HG02678 (cell line): Measurements from ENCODE around the gene TRAK2.

Source experiments
- ATAC-seq: cut with Tn5 transposase; IDR thresholded peaks from one replicate; pipeline ENCODE4 v1.9.1; 2021; ENCODE audit warnings: mild to moderate bottlenecking, moderate library complexity; ENCODE audit not compliant: unreplicated experiment

TRAK2 gene

DNA sequence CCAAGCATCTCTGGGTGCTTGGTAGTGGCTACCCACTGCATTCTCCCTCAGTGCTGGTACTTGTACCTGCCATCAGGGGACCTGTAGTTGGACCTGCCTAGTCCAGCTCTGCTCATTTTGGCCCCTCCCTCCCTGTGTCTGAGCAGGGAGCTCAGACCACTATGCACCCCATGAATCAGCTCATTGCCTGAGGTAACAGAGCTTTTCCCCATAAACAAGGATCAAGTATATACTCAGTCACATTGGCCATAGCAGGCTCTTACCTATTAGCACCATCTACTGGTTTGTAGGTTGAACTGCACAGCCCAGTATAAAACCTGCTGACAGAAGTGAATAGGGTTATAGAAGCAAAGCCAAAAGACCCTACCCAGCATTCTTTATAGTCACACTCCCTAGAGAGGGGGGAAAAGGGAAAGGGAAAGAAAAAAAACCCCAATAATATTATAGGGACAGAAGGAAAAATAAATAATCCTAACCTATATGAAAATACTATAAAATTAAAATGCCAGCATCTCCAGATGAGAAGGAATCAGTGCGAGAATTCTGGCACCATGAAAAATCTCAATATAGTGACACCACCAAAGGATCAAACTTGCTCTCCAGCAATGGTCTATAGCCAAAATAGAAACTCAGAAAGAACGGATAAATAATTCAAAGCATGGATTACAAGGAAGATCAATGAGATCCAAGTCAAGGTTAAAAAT is 87.2 kb downstream of the TRAK2 start:
- ATAC-seq: peak; percentile 68

DNA sequence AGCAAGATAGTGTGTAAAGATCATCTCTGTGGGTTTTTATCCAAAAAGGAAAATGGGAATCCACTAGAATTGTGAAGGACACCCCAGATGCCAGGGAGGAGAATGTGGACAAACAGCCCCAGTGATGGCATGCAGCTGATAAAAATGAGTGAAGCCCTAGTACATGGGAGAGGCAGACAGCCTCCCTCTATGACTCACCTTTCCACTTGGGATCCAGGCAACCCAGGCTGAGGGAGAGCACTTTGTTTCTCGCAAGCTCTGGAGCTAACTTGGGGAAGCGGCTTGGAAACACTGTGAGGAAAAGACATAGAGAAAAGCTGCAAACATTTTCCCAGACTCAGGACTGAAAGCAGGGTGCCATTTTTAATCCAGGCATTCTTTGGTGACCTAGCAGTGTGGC is 88.9 kb downstream of the TRAK2 start:
- ATAC-seq: no peak

DNA sequence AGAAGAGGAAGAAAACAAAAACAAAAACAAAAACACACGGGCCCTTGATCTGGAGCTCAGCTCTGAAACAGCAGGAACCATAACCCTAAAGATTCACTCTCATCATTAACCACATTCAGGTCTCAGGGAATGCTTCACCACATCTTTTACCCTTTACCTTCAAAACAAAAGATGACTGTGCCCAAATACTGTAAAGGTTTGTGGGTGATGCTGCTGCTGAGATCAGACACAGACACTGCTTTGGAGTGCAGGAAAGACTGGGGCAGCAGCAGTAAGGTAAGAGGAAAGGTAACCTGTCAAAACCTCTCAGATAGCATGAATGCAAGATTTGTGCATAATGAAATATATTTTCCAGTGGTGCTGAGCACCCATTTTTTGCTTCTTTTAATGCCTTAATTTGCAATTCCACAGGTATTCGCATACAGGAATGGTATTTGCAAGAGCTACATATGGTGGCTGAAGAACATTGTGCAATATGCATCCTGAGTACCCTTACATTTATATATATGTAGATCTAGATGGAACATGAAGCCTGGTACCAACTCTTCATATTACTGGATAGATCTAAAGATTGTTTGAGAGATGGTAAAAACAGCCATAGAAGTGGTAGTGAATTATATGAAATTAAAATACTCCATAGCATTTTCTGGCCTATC is 90.1 kb downstream of the TRAK2 start:
- no peak for ATAC-seq

DNA sequence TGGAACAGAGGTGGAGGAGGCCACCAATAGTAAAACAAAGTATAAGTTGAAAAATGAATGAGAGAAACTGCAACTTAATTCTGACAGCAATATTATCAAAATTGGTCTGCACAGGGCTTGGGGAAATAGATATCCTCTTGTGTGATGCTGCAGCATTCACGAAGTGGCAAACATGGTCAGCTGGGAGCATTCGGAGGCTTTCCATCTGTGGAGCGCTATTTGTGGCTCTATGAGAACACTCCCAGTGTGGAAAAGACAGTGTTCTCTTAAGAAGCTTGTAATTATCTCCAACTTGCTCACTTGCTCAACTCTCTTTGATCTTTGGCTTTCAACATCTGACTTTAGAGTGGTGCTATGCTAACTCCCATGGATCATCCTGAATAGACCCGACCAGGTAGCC is 91.0 kb downstream of the TRAK2 start:
- ATAC-seq: no peak

DNA sequence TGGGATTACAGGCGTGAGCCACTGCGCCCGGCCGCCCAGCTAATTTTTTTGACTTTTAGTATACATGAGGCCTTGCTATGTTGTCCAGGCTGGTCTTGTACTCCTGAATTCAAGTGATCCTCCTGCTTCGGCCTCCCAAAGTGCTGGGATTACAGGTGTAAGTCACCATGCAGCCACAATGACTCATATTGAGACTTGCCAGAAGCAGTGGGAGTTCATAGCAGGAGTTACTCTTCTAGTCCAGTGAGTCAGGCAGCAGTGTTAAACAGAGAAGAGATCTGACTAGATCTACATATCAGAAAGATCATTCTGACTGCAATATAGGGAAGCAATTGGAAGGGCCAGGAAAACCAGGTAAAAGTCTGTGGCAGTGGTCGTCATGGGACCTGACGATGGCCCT is 92.6 kb downstream of the TRAK2 start:
- ATAC-seq: no peak

DNA sequence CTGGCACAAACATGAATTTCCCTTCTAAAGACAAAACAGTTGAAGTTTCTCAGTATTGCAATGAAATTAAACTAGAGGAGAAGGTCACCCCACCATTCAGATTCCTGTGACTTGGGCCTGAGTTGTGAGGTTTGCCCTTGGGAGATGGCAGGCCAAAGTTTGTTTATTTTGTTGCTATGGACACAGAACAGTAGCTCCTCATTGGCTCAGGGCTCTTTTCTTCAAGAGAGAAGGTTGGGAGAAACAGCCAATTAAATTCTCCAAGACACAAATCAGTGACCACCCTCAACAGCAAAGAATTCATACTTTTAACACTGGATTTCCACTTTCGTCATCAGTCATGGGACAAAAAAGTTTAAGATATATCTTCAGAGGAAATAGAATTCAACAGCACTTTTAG is 94.0 kb downstream of the TRAK2 start, which contains the start of gene FLACC1:
FLACC1 (minus strand) TSS at position 125 of the 400 bp plus-strand sequence. CDS start 5,941 bp downstream, outside the sequence.
- ATAC-seq: no peak

DNA sequence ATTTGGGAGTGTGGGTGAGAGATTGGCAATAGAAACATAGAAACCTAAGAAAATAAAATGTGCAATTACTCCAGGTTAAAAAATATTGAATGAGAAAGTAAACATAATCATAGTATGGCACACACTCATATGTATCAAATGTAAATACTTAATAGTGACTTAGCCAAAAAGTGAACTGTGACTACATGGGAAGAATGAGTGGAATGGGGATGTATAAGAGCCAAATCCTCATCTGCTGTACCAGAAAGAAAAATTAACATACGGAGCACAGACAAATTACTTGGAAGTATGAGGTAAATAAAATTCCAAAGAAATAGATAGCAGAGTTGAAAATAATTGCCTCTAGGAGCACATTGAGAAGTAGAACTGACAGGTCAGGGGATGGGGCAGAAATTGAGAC is 98.1 kb downstream of the TRAK2 start:
- ATAC-seq: no peak

DNA sequence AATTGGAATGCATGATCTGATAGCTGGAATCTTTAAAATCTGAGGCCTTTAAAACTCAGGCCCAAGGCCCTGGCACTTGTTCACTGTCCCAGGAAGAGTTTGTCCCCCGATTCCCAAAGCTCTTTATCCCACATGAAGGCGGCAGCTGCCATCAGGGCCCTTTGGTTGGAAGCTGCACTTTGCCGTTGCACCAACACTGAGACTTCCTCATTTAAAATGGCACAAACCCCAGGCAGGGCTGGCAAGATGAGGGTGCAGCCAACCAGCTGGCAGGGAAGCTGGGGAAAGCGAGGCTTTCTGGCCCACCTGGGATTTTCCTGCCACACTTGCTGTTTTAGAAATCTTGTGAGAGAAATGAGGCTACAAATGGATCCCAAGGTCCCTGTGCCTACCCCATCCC is 100.4 kb downstream of the TRAK2 start:
- no peak for ATAC-seq

DNA sequence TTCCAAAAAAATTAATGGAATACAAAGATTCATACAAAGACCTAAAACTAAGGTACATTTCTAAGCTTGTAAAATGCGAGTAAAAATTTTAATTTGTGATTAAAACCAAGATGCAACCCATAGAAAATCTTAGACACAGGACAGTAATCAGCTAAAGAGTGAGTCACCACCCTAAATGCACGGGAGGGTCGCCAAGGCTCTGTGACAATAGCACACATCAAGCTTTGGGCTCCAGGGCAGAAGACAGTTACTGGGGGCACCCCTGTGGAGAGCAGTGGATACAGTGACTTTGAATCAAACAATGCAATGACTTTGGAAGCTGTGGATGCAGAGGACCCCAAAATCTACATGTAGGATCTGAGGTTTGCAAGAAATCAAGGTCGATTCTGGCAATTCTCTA is 101.7 kb downstream of the TRAK2 start:
- no peak for ATAC-seq

DNA sequence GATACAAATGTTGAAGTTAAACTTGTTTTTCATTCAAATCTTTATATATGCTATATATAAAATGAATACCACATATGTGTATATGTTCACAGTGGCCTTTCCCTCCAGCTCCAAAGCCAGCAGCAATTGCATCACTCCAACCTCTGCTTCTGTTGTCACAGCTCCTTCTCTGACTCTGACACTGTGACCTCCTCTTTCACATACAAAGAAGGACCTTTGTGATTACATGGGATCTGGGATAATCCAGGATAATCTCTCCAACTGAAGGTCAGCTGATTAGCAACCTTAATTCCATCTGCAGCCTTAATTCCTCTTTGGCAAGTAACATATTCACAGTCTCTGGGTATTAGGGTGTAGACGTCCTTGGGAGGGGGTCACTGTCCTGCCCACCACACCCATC is 102.5 kb downstream of the TRAK2 start:
- no peak for ATAC-seq

DNA sequence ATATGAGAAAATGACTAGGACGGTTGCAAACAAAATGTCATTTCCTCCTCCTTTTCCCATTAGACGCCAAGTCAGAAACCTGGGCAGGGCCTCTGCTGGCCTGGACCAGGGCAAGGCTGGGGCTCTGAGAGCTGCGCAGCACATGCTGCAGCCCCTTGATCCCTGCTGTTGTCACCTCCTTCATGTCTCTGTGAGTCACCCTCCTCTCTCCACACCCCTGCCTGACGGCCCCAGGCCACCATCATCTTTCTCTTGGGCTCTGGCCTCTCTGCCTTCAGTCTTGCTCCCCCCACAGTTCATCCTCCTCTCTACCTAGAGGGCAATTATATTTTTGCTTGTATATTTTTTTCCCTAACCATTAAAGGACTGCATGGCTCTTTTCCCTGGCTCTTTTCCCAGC is 104.1 kb downstream of the TRAK2 start:
- ATAC-seq: no peak

DNA sequence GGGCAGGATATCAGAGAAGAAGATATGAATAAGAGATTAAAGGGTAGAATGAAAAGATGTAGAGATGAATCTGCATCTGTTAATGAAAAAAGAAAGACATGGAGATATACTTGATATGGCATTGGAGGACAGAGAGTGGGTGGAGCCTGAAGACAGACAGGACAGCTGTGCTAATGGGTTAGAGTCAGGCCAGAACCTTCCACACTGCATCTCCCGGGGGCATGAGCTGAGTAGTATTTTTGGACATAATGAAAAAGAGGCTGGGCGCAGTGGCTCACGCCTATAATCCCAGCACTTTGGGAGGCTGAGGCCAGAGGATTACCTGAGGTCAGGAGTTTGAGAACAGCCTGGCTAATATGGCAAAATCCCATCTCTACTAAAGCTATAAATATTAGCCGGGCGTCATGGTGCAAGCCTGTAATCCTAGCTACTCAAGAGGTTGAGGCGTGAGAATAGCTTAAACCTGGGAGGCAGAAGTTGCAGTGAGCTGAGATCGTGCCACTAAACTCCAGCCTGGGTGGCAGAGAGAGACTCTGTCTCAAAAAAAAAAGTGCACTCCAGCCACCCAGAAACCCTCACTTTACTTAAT is 105.5 kb downstream of the TRAK2 start:
- no peak for ATAC-seq

DNA sequence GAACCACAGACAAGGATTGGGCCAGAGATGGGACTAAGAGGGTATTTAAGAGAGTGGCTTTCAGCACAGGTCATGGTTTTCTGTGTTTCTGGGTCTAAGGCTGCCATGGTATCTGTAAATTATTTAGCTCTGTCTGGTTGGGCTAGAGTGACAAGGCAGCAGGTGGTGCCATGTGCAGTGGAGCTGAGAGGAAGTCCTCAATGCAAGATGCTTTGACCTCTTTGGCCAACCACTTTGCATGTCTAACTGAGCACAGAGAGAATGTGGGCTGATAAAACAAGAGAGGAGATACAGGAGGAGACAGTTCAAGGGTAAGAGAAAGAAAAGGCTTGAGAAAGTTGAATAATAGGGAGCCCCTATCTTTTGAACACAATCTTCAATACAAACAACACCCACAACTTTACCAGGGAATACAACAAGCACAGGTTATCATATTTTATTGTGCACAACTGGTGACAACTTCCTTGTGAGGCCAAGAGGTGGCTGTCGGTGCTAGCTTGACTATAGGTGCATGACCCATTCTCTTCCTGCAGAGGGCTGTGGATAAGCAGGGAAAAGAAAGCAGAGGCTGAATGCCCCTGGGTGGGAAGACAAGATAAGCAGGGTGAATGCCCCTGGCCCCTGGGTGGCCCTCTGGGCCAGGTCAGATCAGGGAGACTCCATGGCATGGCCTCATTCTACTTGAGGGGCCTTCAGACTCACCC is 106.4 kb downstream of the TRAK2 start:
- ATAC-seq: peak; percentile 92

DNA sequence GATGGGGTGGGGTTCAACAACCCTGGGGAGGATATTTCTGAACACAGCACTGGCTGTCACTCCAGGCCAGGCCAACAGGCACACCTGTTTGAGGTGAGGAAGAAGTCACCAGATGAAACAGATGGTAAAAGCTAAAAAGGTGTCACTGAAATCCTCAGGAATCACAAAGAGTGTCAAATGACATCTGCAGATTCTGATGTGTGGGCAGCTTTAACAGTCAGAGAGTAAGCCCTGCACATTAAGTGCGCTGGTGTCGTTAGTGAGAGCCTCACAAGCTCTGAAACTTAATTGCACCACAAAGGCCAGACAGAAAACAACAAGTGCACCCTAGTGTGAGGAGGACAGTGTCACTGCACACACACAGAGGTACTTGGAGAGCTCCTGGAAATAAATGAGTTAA is 107.7 kb downstream of the TRAK2 start:
- ATAC-seq: no peak

DNA sequence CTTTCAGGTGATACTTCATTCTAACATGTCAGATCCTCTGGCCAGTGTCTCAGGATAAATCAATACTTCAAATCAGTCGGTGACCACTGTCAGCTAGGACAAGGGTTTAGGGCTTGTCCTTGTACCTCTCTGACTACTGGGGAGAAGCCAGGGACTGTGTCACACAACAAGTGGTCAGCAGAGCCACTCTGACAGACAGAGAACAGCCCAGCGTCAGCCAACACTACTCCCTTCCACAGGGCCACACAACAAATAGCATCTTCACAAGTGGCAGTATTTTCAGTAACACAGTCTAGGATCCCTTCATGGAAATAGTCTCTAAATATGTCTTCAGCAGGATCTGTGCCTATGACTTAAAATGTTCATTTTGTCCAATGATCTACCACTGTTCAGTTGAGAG is 108.3 kb downstream of the TRAK2 start:
- ATAC-seq: no peak

DNA sequence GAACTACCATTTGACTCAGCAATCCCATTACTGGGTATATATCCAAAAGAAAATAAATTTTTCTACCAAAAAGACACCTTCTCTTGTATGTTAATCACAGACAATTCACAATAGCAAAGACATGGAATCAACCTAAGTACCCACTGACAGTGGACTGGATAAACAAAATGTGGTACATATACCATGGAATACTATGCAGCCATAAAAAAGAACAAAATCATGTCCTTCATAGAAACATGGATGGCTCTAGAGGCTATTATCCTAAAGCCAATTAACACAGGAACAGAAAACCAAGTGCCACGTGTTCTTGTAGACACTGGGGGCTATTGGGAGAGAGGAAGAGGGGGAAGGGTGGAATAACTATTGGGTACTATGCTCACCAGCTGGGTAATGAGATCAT is 121.8 kb downstream of the TRAK2 start:
- no peak for ATAC-seq

DNA sequence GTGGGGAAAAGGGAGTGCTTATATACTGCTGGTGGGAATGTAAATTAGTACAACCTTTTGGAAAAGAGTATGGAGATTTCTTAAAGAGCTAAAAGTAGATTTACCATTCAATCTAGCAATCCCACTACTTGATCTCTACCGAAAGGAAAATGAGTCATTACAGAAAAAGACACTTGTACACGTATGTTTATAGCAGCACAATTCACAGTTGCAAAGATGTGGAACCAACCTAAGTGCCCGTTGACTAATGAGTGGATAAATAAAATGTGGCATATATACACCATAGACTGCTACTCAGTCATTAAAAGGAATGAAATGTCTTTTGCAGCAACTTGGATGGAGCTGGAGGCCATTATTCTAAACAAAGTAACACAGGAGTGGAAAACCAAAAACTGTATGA is 123.6 kb downstream of the TRAK2 start:
- ATAC-seq: no peak
